Kidney (tissue), 22 donors: ENCODE measurements around the gene NOL4L. TPM values are rescaled to one million over a fixed set of nuclear protein-coding genes. Genes with fewer than 3 reads are reported as not detected.

Source experiments
- DNase-seq, 5 donors: peaks; one replicate each; pipeline ENCODE4 v3.0.0-alpha.2; 2013 to 2020
- FAIRE-seq: peaks from 2 replicates; lab custom pipeline; 2012; peaks lifted over from hg19 to GRCh38; lab: Jason Lieb, UNC
- H3K27ac ChIP-seq, 2 donors: one replicate each; pipeline ENCODE4 v1.7.0; 2013; ENCODE audit warnings: low read depth in 2 of 2, low read length in 2 of 2, inconsistent platforms in 1 of 2
- H3K27me3 ChIP-seq: one replicate; pipeline ENCODE4 v1.7.1; 2013; ENCODE audit warnings: low read length, inconsistent platforms; ENCODE audit not compliant: control insufficient read depth, insufficient read depth
- H3K36me3 ChIP-seq, 3 donors: one replicate each; pipeline versions ENCODE4 v1.7.0 to v1.7.1; 2013; ENCODE audit warnings: low read length in 3 of 3, control low read depth in 1 of 3, inconsistent platforms in 1 of 3; ENCODE audit not compliant: insufficient read depth in 3 of 3, control insufficient read depth in 2 of 3
- H3K4me1 ChIP-seq, 3 donors: one replicate each; pipeline versions ENCODE4 v1.7.0 to v1.7.1; 2013; ENCODE audit warnings: low read length in 3 of 3, inconsistent platforms in 1 of 3, low read depth in 1 of 3; ENCODE audit not compliant: control insufficient read depth in 2 of 3, insufficient read depth in 2 of 3
- H3K4me3 ChIP-seq, 3 donors: one replicate each; pipeline versions ENCODE4 v1.7.0 to v1.8.1; 2013; ENCODE audit warnings: low read length in 3 of 3, control low read depth in 1 of 3, inconsistent platforms in 1 of 3
- H3K9ac ChIP-seq, 3 donors: one replicate each; pipeline versions ENCODE4 v1.7.0 to v1.7.1; 2013; ENCODE audit warnings: low read length in 3 of 3, control low read depth in 1 of 3, inconsistent platforms in 1 of 3
- H3K9me3 ChIP-seq, 3 donors: one replicate each; pipeline versions ENCODE4 v1.7.0 to v1.7.1; 2013; ENCODE audit warnings: low read length in 3 of 3, control low read depth in 1 of 3, inconsistent platforms in 1 of 3; ENCODE audit not compliant: control insufficient read depth in 2 of 3, insufficient read depth in 1 of 3
- intact Hi-C: fragments of 100-400 bp; cut with DNase I; formaldehyde crosslinking; loops from one replicate; pipeline ENCODE4 v1.11.1; 2022
- long read RNA-seq, 10 donors: library from polyadenylated mRNA in 1 of 10; unstranded in 1 of 10; transcript quantifications; one replicate each; pipeline ENCODE4 v2.0.0 and lab custom pipeline, GENCODE V29; 2021 to 2026
- polyA plus RNA-seq: library from polyadenylated mRNA; stranded (reverse); fragments of 350-450 nt; fragmentation: Illumina TruSeq; extraction: RNeasy Lipid Tissue Mini Kit (QIAGEN cat#74804); gene quantifications from one replicate; pipeline ENCODE4 v1.2.3, GENCODE V29; 2014; ENCODE audit warnings: low read depth, low replicate concordance; ENCODE audit not compliant: insufficient read depth
- total RNA-seq: library from RNA; stranded (reverse); fragmentation: NEBNext Ultra II Directional; extraction: Animal tissue kit (Norgen Biotek cat#: 25700); gene quantifications from one replicate; pipeline ENCODE4 v1.2.1, GENCODE V29; 2021
- TF ChIP-seq, protein P1 (sequence below): IDR thresholded peaks from 3 replicates; pipeline ENCODE4 v1.5.1; 2012; ENCODE audit warnings: mild to moderate bottlenecking, moderate library complexity, borderline replicate concordance; ENCODE audit not compliant: insufficient read depth; ENCODE audit errors: extremely low read depth
- donor health status: control.
- donor health status: control.
- donor health status: control.
- donor health status: control.
- donor health status: control.
- donor health status: DM: yes; HTN: yes; CAD: no.
- donor health status: Normal renal cell carcinoma (clear cell type).

NOL4L gene, protein sequence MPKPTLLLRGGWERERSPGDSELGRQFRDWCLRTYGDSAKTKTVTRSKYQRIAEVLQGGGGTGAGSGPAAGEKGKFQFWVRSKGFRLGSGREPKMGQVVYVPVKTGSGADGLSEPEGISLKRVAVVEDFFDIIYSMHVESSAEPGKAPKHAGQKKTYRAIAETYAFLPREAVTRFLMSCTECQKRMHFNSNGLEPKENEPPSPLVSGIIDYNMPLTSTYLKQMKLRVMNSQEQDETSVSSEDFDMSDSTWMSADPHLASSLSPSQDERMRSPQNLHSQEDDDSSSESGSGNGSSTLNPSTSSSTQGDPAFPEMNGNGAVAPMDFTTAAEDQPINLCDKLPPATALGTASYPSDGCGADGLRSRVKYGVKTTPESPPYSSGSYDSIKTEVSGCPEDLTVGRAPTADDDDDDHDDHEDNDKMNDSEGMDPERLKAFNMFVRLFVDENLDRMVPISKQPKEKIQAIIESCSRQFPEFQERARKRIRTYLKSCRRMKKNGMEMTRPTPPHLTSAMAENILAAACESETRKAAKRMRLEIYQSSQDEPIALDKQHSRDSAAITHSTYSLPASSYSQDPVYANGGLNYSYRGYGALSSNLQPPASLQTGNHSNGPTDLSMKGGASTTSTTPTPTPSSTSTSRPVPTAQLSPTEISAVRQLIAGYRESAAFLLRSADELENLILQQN
- total RNA-seq (19.4 TPM), polyA plus RNA-seq (14.1 TPM)
- long read RNA-seq, donor 1, full-length matches to known transcripts: 5 of 10 reads
- long read RNA-seq, donor 1, partial matches to known transcripts: 5 of 10 reads
- long read RNA-seq, donor 1, other reads (novel, unspliced or antisense): 0 of 10 reads
- long read RNA-seq, donor 2, full-length matches to known transcripts: 5 of 10 reads
- long read RNA-seq, donor 2, partial matches to known transcripts: 5 of 10 reads
- long read RNA-seq, donor 2, other reads (novel, unspliced or antisense): 0 of 10 reads
- long read RNA-seq, donor 3, full-length matches to known transcripts: 6 of 6 reads
- long read RNA-seq, donor 3, partial matches to known transcripts: 0 of 6 reads
- long read RNA-seq, donor 3, other reads (novel, unspliced or antisense): 0 of 6 reads
- long read RNA-seq, donor 4, full-length matches to known transcripts: 8 of 36 reads
- long read RNA-seq, donor 4, partial matches to known transcripts: 28 of 36 reads
- long read RNA-seq, donor 4, other reads (novel, unspliced or antisense): 0 of 36 reads
- long read RNA-seq, donor 5: 0 reads
- long read RNA-seq, donor 6, partial matches to known transcripts: 13 of 14 reads
- long read RNA-seq, donor 6, other reads (novel, unspliced or antisense): 0 of 14 reads
- long read RNA-seq, donor 7, full-length matches to known transcripts: 1 of 15 reads
- long read RNA-seq, donor 7, partial matches to known transcripts: 0 of 15 reads
- long read RNA-seq, donor 7, other reads (novel, unspliced or antisense): 14 of 15 reads
- long read RNA-seq, donor 8, full-length matches to known transcripts: 1 of 1 reads
- long read RNA-seq, donor 8, partial matches to known transcripts: 0 of 1 reads
- long read RNA-seq, donor 8, other reads (novel, unspliced or antisense): 0 of 1 reads
- long read RNA-seq, donor 9, full-length matches to known transcripts: 1 of 8 reads
- long read RNA-seq, donor 9, partial matches to known transcripts: 7 of 8 reads
- long read RNA-seq, donor 9, other reads (novel, unspliced or antisense): 0 of 8 reads
- long read RNA-seq, donor 10, full-length matches to known transcripts: 3 of 3 reads
- long read RNA-seq, donor 10, partial matches to known transcripts: 0 of 3 reads
- long read RNA-seq, donor 10, other reads (novel, unspliced or antisense): 0 of 3 reads

DNA sequence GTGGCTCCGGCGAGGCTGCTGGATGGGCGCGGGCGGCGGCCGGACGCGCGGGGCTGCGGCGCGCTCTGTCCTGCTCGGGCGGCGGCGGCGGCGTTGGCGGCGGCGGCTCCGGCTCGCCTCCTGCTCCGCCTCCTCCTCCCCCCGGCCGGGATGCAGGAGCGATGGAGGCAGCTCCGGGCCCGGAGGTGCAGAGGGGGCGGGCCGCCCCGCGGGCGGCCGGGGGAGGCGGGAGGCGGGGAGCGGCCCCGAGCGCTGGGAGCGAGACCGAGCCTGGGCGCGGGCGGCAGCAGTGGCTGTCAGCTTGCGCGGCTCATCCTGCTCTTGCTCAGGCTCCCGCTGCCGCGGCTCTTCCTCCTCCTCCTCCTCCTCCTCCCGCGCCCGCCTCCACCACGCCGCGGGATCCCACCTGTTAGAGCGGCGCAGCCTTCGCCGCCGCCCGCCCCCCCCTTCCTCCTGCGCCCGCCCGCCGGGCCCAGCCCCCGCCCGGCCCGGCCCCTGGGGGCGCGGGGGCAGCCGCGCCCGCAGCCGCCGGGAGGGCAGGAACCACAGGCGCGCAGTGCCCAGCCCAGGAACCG lies at the start of gene NOL4L:
Gene NOL4L (minus strand): TSS at position 323 of the 575 bp plus-strand sequence. CDS start 443 bp downstream, outside the sequence.
- FAIRE-seq: no peak
- H3K9ac ChIP-seq: no peak within 1 kb of the TSS

DNA sequence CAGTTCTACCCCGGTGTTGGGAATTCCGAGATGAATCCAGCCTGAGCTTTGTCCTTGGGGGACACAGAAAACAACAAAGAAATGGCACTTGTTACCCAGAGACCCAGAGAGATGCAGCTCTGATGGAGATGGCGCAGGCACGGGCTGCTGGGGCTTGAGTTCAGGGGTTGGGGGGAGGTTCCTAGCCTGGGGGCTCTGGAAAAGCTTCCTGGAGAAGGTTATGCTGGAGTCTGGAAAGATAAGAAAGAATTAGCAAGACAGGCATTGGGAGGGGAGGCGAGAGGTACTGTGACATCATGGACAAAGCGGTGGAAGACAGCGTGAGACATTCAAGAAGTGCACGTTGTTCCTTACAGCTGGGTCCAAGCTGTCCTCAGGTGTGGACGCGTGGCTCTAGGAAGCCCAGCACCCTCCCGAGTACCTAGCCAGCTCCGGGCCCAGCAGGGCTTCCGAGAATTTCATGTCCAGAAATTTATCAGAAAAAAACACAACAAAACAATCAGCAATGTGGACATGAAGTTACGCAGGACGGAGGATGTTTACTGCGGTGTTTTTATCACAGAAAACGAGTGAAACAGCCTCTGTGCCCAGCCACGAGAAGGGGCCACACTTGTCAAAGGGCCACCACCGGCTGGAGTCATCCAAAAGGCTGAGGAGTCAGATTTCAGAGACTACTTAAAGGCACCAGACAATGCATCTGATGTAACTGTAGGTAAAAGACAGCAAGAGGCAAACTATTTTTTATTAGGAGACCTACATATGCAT lies 49.1 kb upstream of the NOL4L start:
- Histone ChIP-seq H3K4me3 (no peak overlapping the region), H3K9me3 (no peaks in the 10 kb centered on the region), H3K36me3 (no peaks in the 10 kb centered on the region), H3K27me3 (no peaks in the 10 kb centered on the region), H3K9ac (no peak overlapping the region), H3K4me1 (peaks cover 0 to 3% (median 0%) of the 10 kb centered on the region in 3 donors), H3K27ac (no peak overlapping the region)
- TF ChIP-seq, protein P1, sequence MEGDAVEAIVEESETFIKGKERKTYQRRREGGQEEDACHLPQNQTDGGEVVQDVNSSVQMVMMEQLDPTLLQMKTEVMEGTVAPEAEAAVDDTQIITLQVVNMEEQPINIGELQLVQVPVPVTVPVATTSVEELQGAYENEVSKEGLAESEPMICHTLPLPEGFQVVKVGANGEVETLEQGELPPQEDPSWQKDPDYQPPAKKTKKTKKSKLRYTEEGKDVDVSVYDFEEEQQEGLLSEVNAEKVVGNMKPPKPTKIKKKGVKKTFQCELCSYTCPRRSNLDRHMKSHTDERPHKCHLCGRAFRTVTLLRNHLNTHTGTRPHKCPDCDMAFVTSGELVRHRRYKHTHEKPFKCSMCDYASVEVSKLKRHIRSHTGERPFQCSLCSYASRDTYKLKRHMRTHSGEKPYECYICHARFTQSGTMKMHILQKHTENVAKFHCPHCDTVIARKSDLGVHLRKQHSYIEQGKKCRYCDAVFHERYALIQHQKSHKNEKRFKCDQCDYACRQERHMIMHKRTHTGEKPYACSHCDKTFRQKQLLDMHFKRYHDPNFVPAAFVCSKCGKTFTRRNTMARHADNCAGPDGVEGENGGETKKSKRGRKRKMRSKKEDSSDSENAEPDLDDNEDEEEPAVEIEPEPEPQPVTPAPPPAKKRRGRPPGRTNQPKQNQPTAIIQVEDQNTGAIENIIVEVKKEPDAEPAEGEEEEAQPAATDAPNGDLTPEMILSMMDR: no peak
- DNase-seq (no peak), FAIRE-seq (no peak)
- intact Hi-C loops: no loop called here

More for the DNA sequence above, at the start of gene NOL4L:
- Histone ChIP-seq H3K27me3 (no peaks in the 10 kb centered on the region), H3K36me3 (no peaks in the 10 kb centered on the region), H3K27ac (no peak within 1 kb of the TSS), H3K4me1 (no peaks in the 10 kb centered on the region), H3K9me3 (no peaks in the 10 kb centered on the region), H3K4me3 (peak within 1 kb of the TSS; percentile 17 to 47 (median 45))
- TF ChIP-seq, protein P1: no peak
- intact Hi-C loops: no loop called here
- DNase-seq: peak in 4 of 5 donors; percentile 43 to 78 (median 68)
